Measurements from ENCODE around the gene TPPP2. TPM values are rescaled to one million over a fixed set of nuclear protein-coding genes. Genes with fewer than 3 reads are reported as not detected.

The TPPP2 gene
- total RNA-seq, 1 donor from 2014 or later: not detected

GRCh38 chr14:21026274-21026987 is 3.6 kb upstream of the TPPP2 start:
- Histone ChIP-seq H3K4me3 (peak overlapping the region; percentile 67 to 93), H3K4me1 (peaks cover 6 to 20% of the 10 kb centered on the region in 2 donors), H3K36me3 (peaks cover 0 to 3% of the 10 kb centered on the region in 2 donors), H3K27ac (peak overlapping the region; percentile 84 to 88), H3K27me3 (no peaks in the 10 kb centered on the region), H3K9me3 (no peaks in the 10 kb centered on the region)
- DNase-seq (ENCODE audit: low spot score in 2 of 2): no peak
- no peak for TF ChIP-seq CTCF (IDR thresholded peaks at IDR 0.05)
- intact Hi-C loops (cut with DNase I): loop anchor here (1.0 to 5.0 kb wide), 2 partner anchors 13 to 414 kb away; no protein-coding TSS in a partner anchor

GRCh38 chr14:21026988-21027315 is 3.1 kb upstream of the TPPP2 start:
- intact Hi-C loops (cut with DNase I): loop anchor here (1.0 to 5.0 kb wide), 2 partner anchors 12 to 415 kb away; no protein-coding TSS in a partner anchor
- Histone ChIP-seq H3K9me3 (no peaks in the 10 kb centered on the region), H3K36me3 (no peaks in the 10 kb centered on the region), H3K27ac (peak overlapping the region; percentile 84 to 88), H3K4me3 (no peak overlapping the region), H3K4me1 (peaks cover 6 to 20% of the 10 kb centered on the region in 2 donors), H3K27me3 (no peaks in the 10 kb centered on the region)
- TF ChIP-seq CTCF (IDR thresholded peaks at IDR 0.05): no peak
- DNase-seq (ENCODE audit: low spot score in 2 of 2): no peak

GRCh38 chr14:21030531-21030930 is 514 bp downstream of the TPPP2 start:
- Histone ChIP-seq H3K27me3 (no peaks in the 10 kb centered on the region), H3K4me3 (no peak overlapping the region), H3K4me1 (peaks cover 0 to 14% of the 10 kb centered on the region in 2 donors), H3K36me3 (no peaks in the 10 kb centered on the region), H3K9me3 (no peaks in the 10 kb centered on the region), H3K27ac (no peak overlapping the region)
- intact Hi-C loops (cut with DNase I): no loop called here
- DNase-seq (ENCODE audit: low spot score in 2 of 2): no peak
- TF ChIP-seq CTCF (IDR thresholded peaks at IDR 0.05): no peak

- Histone ChIP-seq H3K4me3 (no peak overlapping the region), H3K9me3 (no peaks in the 10 kb centered on the region), H3K27ac (no peak overlapping the region), H3K27me3 (no peaks in the 10 kb centered on the region), H3K4me1 (no peaks in the 10 kb centered on the region), H3K36me3 (no peaks in the 10 kb centered on the region)
- intact Hi-C loops (cut with DNase I): no loop called here
- TF ChIP-seq CTCF (IDR thresholded peaks at IDR 0.05): no peak
- DNase-seq (ENCODE audit: low spot score in 2 of 2): no peak
These were observed 2.5 kb downstream of the TPPP2 start for GRCh38 chr14:21032326-21033132.

GRCh38 chr14:21033133-21033698 is 3.2 kb downstream of the TPPP2 start:
- Histone ChIP-seq H3K4me1 (no peaks in the 10 kb centered on the region), H3K36me3 (no peaks in the 10 kb centered on the region), H3K9me3 (no peaks in the 10 kb centered on the region), H3K27ac (no peak overlapping the region), H3K4me3 (no peak overlapping the region), H3K27me3 (no peaks in the 10 kb centered on the region)
- intact Hi-C loops (cut with DNase I): no loop called here
- TF ChIP-seq CTCF (IDR thresholded peaks at IDR 0.05): no peak
- no peak for DNase-seq (ENCODE audit: low spot score in 2 of 2)

All from ascending aorta (tissue), 2 donors.